ENCODE measurements around the gene GJB3.
"Not testable (repeated sequence)": the region's sequence is repeated elsewhere in the genome, so short reads cannot be mapped to it uniquely, and the experiment has no call there.

GJB3 gene

GRCh38 chr1:34761176-34761761, 19.7 kb upstream of the GJB3 start:
- DNase-seq = no peak

DNA sequence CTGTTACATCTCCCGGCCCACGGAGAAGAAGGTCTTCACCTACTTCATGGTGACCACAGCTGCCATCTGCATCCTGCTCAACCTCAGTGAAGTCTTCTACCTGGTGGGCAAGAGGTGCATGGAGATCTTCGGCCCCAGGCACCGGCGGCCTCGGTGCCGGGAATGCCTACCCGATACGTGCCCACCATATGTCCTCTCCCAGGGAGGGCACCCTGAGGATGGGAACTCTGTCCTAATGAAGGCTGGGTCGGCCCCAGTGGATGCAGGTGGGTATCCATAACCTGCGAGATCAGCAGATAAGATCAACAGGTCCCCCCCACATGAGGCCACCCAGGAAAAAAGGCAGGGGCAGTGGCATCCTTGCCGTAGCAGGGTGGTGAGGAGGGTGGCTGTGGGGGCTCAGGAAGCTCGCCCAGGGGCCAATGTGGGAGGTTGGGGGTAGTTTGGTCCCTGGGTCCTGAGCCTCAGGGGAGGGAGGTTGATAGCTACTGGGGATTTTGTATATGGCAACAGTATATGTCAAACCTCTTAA, 19.2 kb upstream of the GJB3 start:
- no peak for DNase-seq

- DNase-seq = no peak
These were observed 18.4 kb upstream of the GJB3 start for GRCh38 chr1:34762474-34763141.

DNA sequence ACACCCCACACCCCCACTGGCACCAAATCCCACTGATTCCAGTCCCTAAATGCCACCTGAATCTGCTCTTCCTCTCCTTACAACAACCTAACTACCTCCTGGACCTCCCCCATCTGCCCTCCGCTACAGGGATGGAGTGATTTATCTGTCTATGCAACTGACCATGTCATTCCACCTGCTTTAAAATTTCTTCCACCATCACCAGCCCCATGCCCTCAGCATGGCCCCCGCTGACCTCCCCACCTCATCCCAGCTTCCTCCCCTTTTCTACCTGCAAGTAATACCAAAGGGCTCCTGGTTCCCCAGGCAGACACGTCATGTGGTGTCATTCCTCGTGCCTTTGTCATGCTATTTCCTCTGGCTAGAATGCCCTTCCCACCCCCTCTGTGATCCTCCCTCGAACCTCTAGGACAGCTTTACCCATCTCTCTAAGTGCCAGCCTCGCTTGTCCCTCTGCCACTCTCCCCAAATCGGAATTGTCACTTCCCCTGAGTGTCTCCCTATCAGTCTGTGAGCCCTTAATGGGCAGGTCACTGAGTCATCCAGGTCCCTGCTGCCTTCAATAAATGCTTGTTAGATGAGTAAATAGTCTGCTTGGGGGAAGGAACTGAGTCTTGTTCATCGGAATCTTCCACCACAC, 17.8 kb upstream of the GJB3 start:
- DNase-seq = no peak

- DNase-seq = no peak
These were observed 12.2 kb upstream of the GJB3 start for GRCh38 chr1:34768856-34769255.

DNA sequence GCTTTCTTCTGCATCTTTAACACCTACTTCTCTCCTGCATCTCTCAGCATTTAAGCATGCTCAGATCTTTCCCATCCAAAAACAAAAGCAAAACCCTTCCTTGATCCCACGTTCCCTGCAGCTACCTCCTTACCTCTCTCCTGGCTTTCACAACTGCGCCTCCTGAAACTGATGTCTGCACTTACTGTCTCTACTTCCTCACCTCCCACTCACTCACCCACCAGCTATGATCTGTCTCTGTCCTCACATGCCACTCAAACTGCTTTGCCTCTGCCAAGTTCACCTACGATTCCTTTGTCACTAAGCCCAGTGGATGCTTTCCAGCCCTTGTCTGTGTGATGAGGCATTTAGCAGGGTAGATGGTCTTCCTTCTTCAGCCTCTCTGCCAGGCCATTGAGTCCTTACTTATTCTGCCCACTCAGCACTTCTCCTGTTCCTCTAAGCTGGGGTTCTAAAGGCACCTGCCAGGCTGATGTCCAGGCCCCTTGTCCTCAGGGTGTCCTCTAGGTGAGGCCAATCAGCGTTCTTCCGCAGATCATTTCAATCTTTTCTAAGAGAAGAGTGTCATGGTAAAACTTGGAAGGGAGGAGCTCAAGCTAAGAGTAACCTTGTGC, 10.0 kb upstream of the GJB3 start:
- DNase-seq = no peak

DNA sequence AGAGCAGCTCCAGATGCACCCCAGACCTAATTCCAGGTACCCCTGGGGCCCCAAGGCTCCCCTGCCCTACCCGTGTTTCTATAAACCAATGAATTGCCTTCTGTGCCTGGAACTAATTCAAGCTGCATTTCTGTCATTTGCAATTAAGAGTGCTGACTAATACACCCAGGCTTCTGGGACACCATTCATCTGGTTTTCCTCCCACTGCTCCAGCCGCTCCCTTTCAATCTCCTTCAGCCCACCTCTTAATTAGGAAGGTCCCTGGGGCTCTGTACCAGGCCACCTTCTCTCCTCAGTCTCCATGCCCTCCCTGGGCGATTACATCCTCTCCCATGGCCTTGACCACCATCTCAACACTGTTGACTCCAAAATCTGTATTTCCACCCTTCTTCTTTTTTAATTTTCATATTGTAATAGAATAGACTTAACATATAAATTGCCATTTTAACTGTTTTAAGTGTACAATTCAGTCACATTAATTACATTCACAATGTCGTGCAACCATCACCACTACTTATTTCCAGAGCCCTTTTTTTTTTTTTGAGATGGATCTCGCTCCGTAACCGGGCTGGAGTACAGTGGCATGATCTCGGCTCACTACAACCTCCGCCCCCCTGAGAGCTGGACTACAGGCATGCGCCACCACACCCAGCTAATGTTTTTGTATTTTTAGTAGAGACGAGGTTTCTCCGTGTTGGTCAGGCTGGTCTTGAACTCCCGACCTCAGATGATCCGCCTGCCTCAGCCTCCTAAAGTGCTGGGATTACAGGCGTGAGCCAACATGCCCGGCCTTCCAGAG, 9.2 kb upstream of the GJB3 start:
- DNase-seq = no peak

GRCh38 chr1:34773114-34773513, 7.9 kb upstream of the GJB3 start:
- not testable (repeated sequence) for DNase-seq

GRCh38 chr1:34774957-34775356, 6.1 kb upstream of the GJB3 start:
- no peak for DNase-seq

DNA sequence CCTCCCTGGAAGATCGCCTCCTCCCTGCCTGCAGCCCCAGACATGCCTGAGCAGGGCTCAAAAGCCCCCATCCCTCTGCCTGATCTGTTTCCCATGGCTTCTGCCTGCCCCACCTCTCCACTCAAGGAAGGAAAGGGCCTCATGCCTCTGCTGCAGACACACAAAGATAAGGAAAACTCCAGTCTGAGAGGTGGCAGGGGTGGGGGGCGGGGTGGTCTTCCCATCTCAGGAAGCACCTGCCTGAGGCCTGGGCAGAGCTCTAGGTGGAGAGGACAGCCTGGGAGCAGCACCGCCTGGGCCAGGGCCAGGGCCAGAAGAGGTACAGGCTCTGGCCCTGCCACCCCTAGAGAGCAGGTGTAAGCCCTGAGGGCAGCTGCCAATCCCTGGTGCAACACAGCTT, 4.1 kb upstream of the GJB3 start:
- no peak for DNase-seq

GRCh38 chr1:34777519-34778321, 3.3 kb upstream of the GJB3 start:
- no peak for DNase-seq

DNA sequence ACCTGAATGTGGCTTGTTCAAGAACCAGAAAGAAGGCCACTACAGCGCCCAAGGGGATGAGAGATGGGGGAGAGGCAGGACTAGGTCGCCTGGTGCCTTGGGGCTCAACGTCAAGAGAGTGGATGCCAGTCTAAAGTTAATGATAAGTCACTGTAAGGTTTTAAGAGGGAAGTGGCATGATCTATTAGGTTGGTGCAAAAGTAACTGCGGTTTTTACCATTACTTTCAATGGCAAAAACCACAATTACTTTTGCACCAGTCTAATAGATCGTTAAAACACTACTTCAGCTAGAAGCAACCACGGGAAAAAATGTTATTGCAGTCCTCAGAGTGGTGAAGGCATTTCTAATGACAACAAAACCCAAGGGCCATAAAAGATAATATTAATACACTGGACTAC, 2.6 kb upstream of the GJB3 start:
- DNase-seq = no peak

DNA sequence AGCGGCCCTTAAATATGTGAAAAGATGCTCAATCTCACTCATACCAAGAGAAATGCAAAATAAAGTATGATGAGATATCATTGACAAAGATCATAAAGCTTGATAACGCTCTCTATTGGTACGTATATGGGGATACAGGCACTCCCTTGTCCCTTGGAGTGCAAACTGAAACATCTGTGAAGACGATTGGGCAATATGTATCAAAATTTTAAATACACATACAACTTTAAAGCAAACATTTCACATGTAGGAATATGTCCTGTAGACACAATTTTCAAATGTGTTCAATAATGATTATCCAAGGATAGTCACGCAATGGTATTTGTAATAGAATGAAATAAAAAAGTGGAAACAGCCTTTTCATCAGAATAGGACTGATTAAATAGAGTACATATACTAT, 2.0 kb upstream of the GJB3 start:
- no peak for DNase-seq

- no peak for DNase-seq
These were observed 1.5 kb upstream of the GJB3 start for GRCh38 chr1:34779526-34779925.

GRCh38 chr1:34779962-34780361, 1.1 kb upstream of the GJB3 start:
- no peak for DNase-seq

DNA sequence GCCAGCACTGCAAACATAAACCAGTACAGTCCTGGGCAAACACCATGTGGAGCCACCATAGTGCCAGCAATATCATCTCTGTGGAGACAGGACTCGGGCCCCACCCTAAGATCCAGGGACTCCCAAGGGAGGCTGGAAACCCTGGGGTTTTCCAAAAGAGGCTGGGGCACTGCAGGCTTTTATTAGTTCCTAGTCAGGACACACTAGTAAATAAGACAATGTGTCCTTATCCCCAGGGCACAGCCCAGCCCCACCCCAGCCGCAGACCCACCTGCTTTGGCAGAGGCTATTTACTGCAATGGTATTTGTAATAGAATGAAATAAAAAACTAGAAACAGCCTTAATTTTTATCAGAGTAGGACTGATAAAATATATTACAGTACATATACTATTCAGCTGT, 486 bp upstream of the GJB3 start:
- no peak for DNase-seq

GRCh38 chr1:34781844-34782391, 904 bp downstream of the GJB3 start:
- DNase-seq = no peak

DNA sequence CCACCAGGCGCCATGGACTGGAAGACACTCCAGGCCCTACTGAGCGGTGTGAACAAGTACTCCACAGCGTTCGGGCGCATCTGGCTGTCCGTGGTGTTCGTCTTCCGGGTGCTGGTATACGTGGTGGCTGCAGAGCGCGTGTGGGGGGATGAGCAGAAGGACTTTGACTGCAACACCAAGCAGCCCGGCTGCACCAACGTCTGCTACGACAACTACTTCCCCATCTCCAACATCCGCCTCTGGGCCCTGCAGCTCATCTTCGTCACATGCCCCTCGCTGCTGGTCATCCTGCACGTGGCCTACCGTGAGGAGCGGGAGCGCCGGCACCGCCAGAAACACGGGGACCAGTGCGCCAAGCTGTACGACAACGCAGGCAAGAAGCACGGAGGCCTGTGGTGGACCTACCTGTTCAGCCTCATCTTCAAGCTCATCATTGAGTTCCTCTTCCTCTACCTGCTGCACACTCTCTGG, 3.8 kb downstream of the GJB3 start:
- DNase-seq = no peak

GRCh38 chr1:34785231-34785874, 4.3 kb downstream of the GJB3 start:
- DNase-seq = no peak

DNA sequence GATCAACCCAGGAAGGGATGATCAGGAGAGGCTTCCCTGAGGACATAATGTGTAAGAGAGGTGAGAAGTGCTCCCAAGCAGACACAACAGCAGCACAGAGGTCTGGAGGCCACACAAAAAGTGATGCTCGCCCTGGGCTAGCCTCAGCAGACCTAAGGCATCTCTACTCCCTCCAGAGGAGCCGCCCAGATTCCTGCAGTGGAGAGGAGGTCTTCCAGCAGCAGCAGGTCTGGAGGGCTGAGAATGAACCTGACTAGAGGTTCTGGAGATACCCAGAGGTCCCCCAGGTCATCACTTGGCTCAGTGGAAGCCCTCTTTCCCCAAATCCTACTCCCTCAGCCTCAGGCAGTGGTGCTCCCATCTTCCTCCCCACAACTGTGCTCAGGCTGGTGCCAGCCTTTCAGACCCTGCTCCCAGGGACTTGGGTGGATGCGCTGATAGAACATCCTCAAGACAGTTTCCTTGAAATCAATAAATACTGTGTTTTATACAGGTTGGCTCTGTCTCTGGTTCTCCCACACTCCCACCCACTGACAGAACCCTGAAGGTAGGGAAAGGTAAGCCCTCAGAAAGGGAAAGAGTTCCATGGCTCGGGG, 5.0 kb downstream of the GJB3 start:
- DNase-seq = no peak
